Stomach (tissue), 9 donors: Measurements from ENCODE around the gene ELP1. TPM values are rescaled to one million over a fixed set of nuclear protein-coding genes. Genes with fewer than 3 reads are reported as not detected.

ENCODE experiments used
- DNase-seq, 2 donors: peaks; one replicate each; pipeline versions ENCODE4 v3.0.0 to v3.0.0-alpha.2; 2013 to 2019
- H3K27ac ChIP-seq, 5 donors: fragments of 200-600 bp in 4 of 5; sonication (generic) in 4 of 5; one replicate each; pipeline ENCODE4 v1.5.1; 2013 to 2019; ENCODE audit warnings: mild to moderate bottlenecking in 1 of 5, moderate library complexity in 1 of 5
- H3K27me3 ChIP-seq, 3 donors: fragments of 200-600 bp; sonication (generic); one replicate each; pipeline ENCODE4 v1.5.1; 2017 to 2019; ENCODE audit warnings: mixed run types in 1 of 3
- H3K36me3 ChIP-seq, 4 donors: fragments of 200-600 bp; sonication (generic); 1 replicate in 3 of 4; 2 replicates in 1 of 4; pipeline ENCODE4 v1.5.1; 2016 to 2019
- H3K4me1 ChIP-seq, 4 donors: fragments of 200-600 bp; sonication (generic); one replicate each; pipeline ENCODE4 v1.5.1; 2016 to 2019
- H3K4me3 ChIP-seq, 4 donors: fragments of 200-600 bp; sonication (generic) in 3 of 4; one replicate each; pipeline ENCODE4 v1.5.1; 2016 to 2019; ENCODE audit warnings: mild to moderate bottlenecking in 1 of 4
- H3K9me3 ChIP-seq, 4 donors: fragments of 200-600 bp; sonication (generic); one replicate each; pipeline ENCODE4 v1.5.1; 2016 to 2019
- EP300 ChIP-seq: sonication (generic); formaldehyde crosslinking; IDR thresholded peaks from one replicate; pipeline ENCODE4 v1.6.1; 2017; ENCODE audit warnings: antibody characterized with exemption
- POLR2A ChIP-seq, 4 donors: fragments of 450-650 bp; IDR thresholded peaks; one replicate each; pipeline ENCODE4 v1.6.1; 2016; ENCODE audit warnings: antibody characterized with exemption in 4 of 4, control low read depth in 2 of 4, mild to moderate bottlenecking in 1 of 4, moderate library complexity in 1 of 4
- POLR2AphosphoS5 ChIP-seq, 3 donors: sonication (generic); formaldehyde crosslinking; IDR thresholded peaks; one replicate each; pipeline ENCODE4 v1.6.1; 2016; ENCODE audit warnings: antibody characterized with exemption in 3 of 3
- WGBS, 5 donors: extraction: QIAGEN DNeasy Blood & Tissue Kit in 3 of 5; methylation state at CpG; one replicate each; pipeline versions ENCODE4 v1.1.5 to v1.1.7; 2013 to 2018; 5-methylcytosine and 5-hydroxymethylcytosine counted together
- intact Hi-C: fragments of 100-400 bp; cut with DNase I; formaldehyde crosslinking; loops from one replicate; pipeline ENCODE4 v1.15.1; 2023; ENCODE audit warnings: low total_unique reads
- polyA plus RNA-seq, 3 donors: library from polyadenylated mRNA; stranded (reverse); fragments of 200-250 nt; gene quantifications; one replicate each; pipeline ENCODE4 v1.2.3, GENCODE V29; 2013
- total RNA-seq, 5 donors: library from RNA; depleted of rRNA; stranded (reverse); fragments of >200 nt; gene quantifications; one replicate each; pipeline versions ENCODE4 v1.1.0 to v1.2.3, GENCODE V29; 2014 to 2016
- TF ChIP-seq, protein P1 (sequence below), 7 experiments: fragments of 450-650 bp in 4 of 7; fragments of 200-600 bp in 3 of 7; sonication (generic) in 3 of 7; IDR thresholded peaks; one replicate each; pipeline ENCODE4 v1.5.1; 2016 to 2019; ENCODE audit warnings: antibody characterized with exemption in 7 of 7, control low read depth in 2 of 7, mild to moderate bottlenecking in 1 of 7
- donor health status: healthy with polysubstance abuse.
- donor health status: Bipolar disorder and iron deficiency.
- donor health status: healthy.

The ELP1 gene
- total and polyA plus RNA-seq, 8 donors, result 6.0 to 47.3 (median 19.0) TPM

DNA sequence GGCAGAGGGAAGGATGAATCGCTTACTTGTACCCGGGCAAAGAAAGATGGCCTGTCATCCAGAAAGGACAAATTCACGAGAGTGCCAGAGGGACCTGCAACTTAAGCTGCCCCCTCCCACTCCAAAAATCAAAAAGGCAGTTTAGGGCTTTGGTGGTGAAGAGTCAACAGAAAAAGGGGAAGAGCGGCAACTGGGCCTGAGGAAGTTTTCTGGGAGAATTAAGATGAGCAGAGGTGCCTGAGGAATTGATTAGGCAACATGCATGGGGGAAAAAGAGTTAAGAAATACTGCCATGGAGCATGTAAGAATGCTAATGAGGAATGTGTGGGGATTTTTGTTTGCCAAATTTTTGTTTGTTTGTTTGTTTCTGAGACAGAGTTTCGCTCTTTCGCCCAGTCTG, 76.4 kb downstream of the ELP1 start:
- H3K27me3 ChIP-seq, result no peaks in the 10 kb centered on the region
- intact Hi-C loops, result no loop called here
- WGBS, 5 donors, result 82 to 97% (median 92%) methylated on average over 6 of the region's 6 CpGs
- no peaks in the 10 kb centered on the region for H3K9me3 ChIP-seq
- no peak for DNase-seq
- no peak overlapping the region for H3K4me3 ChIP-seq
- H3K36me3 ChIP-seq, result no peaks in the 10 kb centered on the region
- no peak overlapping the region for H3K27ac ChIP-seq
- no peaks in the 10 kb centered on the region for H3K4me1 ChIP-seq
- TF ChIP-seq POLR2AphosphoS5 (IDR thresholded peaks at IDR 0.05) (no peak), EP300 (no peak), POLR2A (IDR thresholded peaks at IDR 0.05) (no peak)
- TF ChIP-seq, protein P1, sequence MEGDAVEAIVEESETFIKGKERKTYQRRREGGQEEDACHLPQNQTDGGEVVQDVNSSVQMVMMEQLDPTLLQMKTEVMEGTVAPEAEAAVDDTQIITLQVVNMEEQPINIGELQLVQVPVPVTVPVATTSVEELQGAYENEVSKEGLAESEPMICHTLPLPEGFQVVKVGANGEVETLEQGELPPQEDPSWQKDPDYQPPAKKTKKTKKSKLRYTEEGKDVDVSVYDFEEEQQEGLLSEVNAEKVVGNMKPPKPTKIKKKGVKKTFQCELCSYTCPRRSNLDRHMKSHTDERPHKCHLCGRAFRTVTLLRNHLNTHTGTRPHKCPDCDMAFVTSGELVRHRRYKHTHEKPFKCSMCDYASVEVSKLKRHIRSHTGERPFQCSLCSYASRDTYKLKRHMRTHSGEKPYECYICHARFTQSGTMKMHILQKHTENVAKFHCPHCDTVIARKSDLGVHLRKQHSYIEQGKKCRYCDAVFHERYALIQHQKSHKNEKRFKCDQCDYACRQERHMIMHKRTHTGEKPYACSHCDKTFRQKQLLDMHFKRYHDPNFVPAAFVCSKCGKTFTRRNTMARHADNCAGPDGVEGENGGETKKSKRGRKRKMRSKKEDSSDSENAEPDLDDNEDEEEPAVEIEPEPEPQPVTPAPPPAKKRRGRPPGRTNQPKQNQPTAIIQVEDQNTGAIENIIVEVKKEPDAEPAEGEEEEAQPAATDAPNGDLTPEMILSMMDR (IDR thresholded peaks at IDR 0.05), result no peak

- no peaks in the 10 kb centered on the region for H3K9me3 ChIP-seq
- WGBS, 5 donors, result 77 to 87% (median 83%) methylated on average over 6 to 7 of the region's 7 CpGs
- no peak within 1 kb of the TSS for H3K4me3 ChIP-seq
- TF ChIP-seq POLR2AphosphoS5 (IDR thresholded peaks at IDR 0.05) (no peak), POLR2A (IDR thresholded peaks at IDR 0.05) (no peak)
- TF ChIP-seq, protein P1 (IDR thresholded peaks at IDR 0.05), result no peak
- no peak within 1 kb of the TSS for H3K27ac ChIP-seq
- no peak for DNase-seq
- intact Hi-C loops, result no loop called here
- no peaks in the 10 kb centered on the region for H3K36me3 ChIP-seq
- H3K27me3 ChIP-seq, result no peaks in the 10 kb centered on the region
- H3K4me1 ChIP-seq, result no peaks in the 10 kb centered on the region
Observed at GRCh38 chr9:108855888-108856287, 78.0 kb downstream of the ELP1 start, which contains the start of gene ACTL7B. Gene ACTL7B, minus strand, starts transcription at chr9:108855986. Its CDS starts 56 bp downstream, at chr9:108855930.

- no peaks in the 10 kb centered on the region for H3K4me1 ChIP-seq
- no peak for DNase-seq
- H3K4me3 ChIP-seq, result no peak overlapping the region
- H3K36me3 ChIP-seq, result no peaks in the 10 kb centered on the region
- no peak for TF ChIP-seq POLR2AphosphoS5 (IDR thresholded peaks at IDR 0.05)
- TF ChIP-seq, protein P1 (IDR thresholded peaks at IDR 0.05), result no peak
- TF ChIP-seq EP300, result no peak
- no peak for TF ChIP-seq POLR2A (IDR thresholded peaks at IDR 0.05)
- H3K9me3 ChIP-seq, result no peaks in the 10 kb centered on the region
- H3K27me3 ChIP-seq, result no peaks in the 10 kb centered on the region
- no peak overlapping the region for H3K27ac ChIP-seq
- intact Hi-C loops, result no loop called here
- WGBS, 5 donors, result 94 to 99% (median 97%) methylated on average over 7 to 25 of the region's 25 CpGs
Observed at GRCh38 chr9:108855529-108855886, 78.4 kb downstream of the ELP1 start.

DNA sequence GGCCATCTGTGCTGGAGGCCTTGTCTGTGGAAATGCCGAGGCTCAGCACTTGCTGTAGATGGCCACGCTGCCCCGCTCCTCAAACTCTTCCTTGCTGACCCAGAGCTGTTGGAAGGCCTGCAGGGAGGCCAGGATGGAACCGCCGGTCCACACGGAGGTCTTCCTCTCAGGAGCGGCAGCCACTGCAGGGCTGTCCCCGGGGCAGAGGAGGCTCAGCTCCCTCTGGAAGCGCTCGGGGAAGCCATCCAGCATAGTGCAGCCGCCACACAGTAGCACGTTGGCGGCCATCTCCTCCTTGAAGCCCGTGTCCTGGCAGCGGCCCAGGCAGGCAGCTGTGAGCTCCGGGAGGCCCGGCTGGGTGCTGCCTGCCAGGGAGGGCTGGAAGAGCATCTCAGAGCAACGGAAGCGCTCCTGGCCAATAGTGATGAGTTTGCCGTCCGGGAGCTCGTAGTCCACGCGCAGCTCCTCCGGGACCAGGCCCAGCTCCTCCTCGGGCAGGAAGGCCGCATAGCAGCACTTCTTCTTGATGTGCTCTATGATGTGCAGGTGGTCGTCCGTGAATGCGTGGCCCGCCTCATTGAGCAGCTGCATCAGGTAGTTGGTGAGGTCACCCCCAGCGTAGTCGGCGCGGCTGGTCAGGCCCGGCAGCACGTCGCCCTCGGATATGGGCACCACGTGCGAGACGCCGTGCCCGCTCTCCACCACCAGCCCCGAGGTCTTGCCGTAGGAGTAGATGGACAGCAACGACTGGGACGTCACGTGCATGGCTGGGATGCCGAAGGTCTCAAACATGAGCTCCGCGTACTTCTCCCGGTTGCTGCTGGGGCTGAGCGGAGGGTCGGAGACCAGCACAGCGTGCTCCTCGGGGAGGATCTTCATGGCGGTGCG, 79.0 kb downstream of the ELP1 start:
- no peak overlapping the region for H3K4me3 ChIP-seq
- 84 to 93% (median 90%) methylated on average over 28 to 59 of the region's 59 CpGs for WGBS, 5 donors

GRCh38 chr9:108854094-108854493, 79.8 kb downstream of the ELP1 start:
- H3K27ac ChIP-seq, result no peak overlapping the region
- no peaks in the 10 kb centered on the region for H3K4me1 ChIP-seq
- no peak overlapping the region for H3K4me3 ChIP-seq
- no peaks in the 10 kb centered on the region for H3K36me3 ChIP-seq
- no peaks in the 10 kb centered on the region for H3K9me3 ChIP-seq
- WGBS, 5 donors, result 88 to 96% (median 92%) methylated on average over 3 of the region's 3 CpGs
- intact Hi-C loops, result no loop called here
- no peak for DNase-seq
- no peak for TF ChIP-seq POLR2A (IDR thresholded peaks at IDR 0.05)
- TF ChIP-seq, protein P1 (IDR thresholded peaks at IDR 0.05), result no peak
- no peak for TF ChIP-seq EP300
- TF ChIP-seq POLR2AphosphoS5 (IDR thresholded peaks at IDR 0.05), result no peak
- H3K27me3 ChIP-seq, result no peaks in the 10 kb centered on the region

More for the DNA sequence above, 79.0 kb downstream of the ELP1 start:
- Histone ChIP-seq H3K36me3 (no peaks in the 10 kb centered on the region), H3K9me3 (no peaks in the 10 kb centered on the region), H3K27me3 (no peaks in the 10 kb centered on the region), H3K27ac (no peak overlapping the region), H3K4me1 (no peaks in the 10 kb centered on the region)
- intact Hi-C loops, result no loop called here
- DNase-seq, result no peak
- TF ChIP-seq EP300 (no peak), POLR2A (IDR thresholded peaks at IDR 0.05) (no peak), POLR2AphosphoS5 (IDR thresholded peaks at IDR 0.05) (no peak)
